PFSK-1 (cell line): Measurements from ENCODE around the gene FAT1.

Experiments
- FOXP2 ChIP-seq: optimal IDR thresholded peaks from 2 replicates; pipeline ENCODE3; 2011; ENCODE audit warnings: borderline replicate concordance, control low read depth, inconsistent platforms; ENCODE audit not compliant: insufficient read depth; ENCODE audit errors: extremely low read length, extremely low read depth
- POLR2AphosphoS5 ChIP-seq: IDR thresholded peaks from 2 replicates; pipeline ENCODE4 v1.6.1; 2012; ENCODE audit warnings: low read depth, mild to moderate bottlenecking, control low read depth, low read length, moderate library complexity
- REST ChIP-seq, 2 experiments: IDR thresholded peaks; 2 replicates each; pipeline versions ENCODE4 v1.6.1 to v1.8.0; 2011 to 2012; ENCODE audit warnings: low read depth in 2 of 2, low read length in 2 of 2, control low read depth in 1 of 2, inconsistent platforms in 1 of 2, mild to moderate bottlenecking in 1 of 2, moderate library complexity in 1 of 2; ENCODE audit not compliant: insufficient read depth in 1 of 2
- SIN3A ChIP-seq: IDR thresholded peaks from 2 replicates; pipeline ENCODE4 v1.6.1; 2012; ENCODE audit warnings: mild to moderate bottlenecking, low read length, moderate library complexity, borderline replicate concordance; ENCODE audit not compliant: insufficient read depth
- TAF1 ChIP-seq: IDR thresholded peaks from 2 replicates; pipeline ENCODE4 v1.6.1; 2012; ENCODE audit warnings: low read length, control low read depth, borderline replicate concordance; ENCODE audit not compliant: insufficient read depth

Gene FAT1

GRCh38 chr4:186669735-186670134 lies 53.9 kb downstream of the FAT1 start:
- TF ChIP-seq POLR2AphosphoS5 (no peak), SIN3A (no peak), REST (IDR thresholded peaks at IDR 0.05; ENCODE audit: insufficient read depth in 1 of 2, low read depth in 2 of 2, low read length in 2 of 2) (no peak), FOXP2 (no peak), TAF1 (no peak)

- TF ChIP-seq SIN3A: no peak
- TF ChIP-seq TAF1: no peak
- TF ChIP-seq FOXP2: no peak
- no peak for TF ChIP-seq POLR2AphosphoS5
- no peak for TF ChIP-seq REST (IDR thresholded peaks at IDR 0.05; ENCODE audit: insufficient read depth in 1 of 2, low read depth in 2 of 2, low read length in 2 of 2)
Observed at GRCh38 chr4:186669159-186669731, 54.4 kb downstream of the FAT1 start.

GRCh38 chr4:186666750-186667149 lies 56.9 kb downstream of the FAT1 start:
- TF ChIP-seq REST (IDR thresholded peaks at IDR 0.05; ENCODE audit: insufficient read depth in 1 of 2, low read depth in 2 of 2, low read length in 2 of 2) (no peak), SIN3A (no peak), FOXP2 (no peak), TAF1 (no peak), POLR2AphosphoS5 (no peak)

GRCh38 chr4:186666252-186666651 lies 57.4 kb downstream of the FAT1 start:
- TF ChIP-seq SIN3A (no peak), TAF1 (no peak), REST (IDR thresholded peaks at IDR 0.05; ENCODE audit: insufficient read depth in 1 of 2, low read depth in 2 of 2, low read length in 2 of 2) (no peak), POLR2AphosphoS5 (no peak), FOXP2 (no peak)

- TF ChIP-seq TAF1 (no peak), REST (IDR thresholded peaks at IDR 0.05; ENCODE audit: insufficient read depth in 1 of 2, low read depth in 2 of 2, low read length in 2 of 2) (no peak), POLR2AphosphoS5 (no peak), SIN3A (no peak), FOXP2 (no peak)
Observed at GRCh38 chr4:186660403-186660802, 63.3 kb downstream of the FAT1 start.
